GM19463 (cell line): ENCODE data around the gene ZBTB39.
A peak's percentile ranks its signal among the peaks of the same experiment; 100 is the strongest.
"Not testable (repeated sequence)": the region's sequence is repeated elsewhere in the genome, so short reads cannot be mapped to it uniquely, and the experiment has no call there.

Experiments used
- ATAC-seq: cut with Tn5 transposase; IDR thresholded peaks from one replicate; pipeline ENCODE4 v1.9.1; 2021; ENCODE audit warnings: mild to moderate bottlenecking, moderate library complexity; ENCODE audit not compliant: unreplicated experiment

ZBTB39 gene

GRCh38 chr12:57031138-57031725 lies 24.9 kb upstream of the ZBTB39 start:
- no peak for ATAC-seq

GRCh38 chr12:57029457-57029856 lies 23.1 kb upstream of the ZBTB39 start:
- no peak for ATAC-seq

GRCh38 chr12:57027805-57028153 lies 21.4 kb upstream of the ZBTB39 start:
- ATAC-seq = no peak

- ATAC-seq = no peak
Measured at GRCh38 chr12:57027011-57027804, 20.9 kb upstream of the ZBTB39 start.

- no peak for ATAC-seq
Measured at GRCh38 chr12:57025196-57025595, 18.9 kb upstream of the ZBTB39 start.

GRCh38 chr12:57022324-57022723 lies 16.0 kb upstream of the ZBTB39 start:
- ATAC-seq = not testable (repeated sequence)

GRCh38 chr12:57019983-57020719 lies 13.8 kb upstream of the ZBTB39 start:
- ATAC-seq = no peak

GRCh38 chr12:57018906-57019305 lies 12.6 kb upstream of the ZBTB39 start:
- ATAC-seq = no peak

GRCh38 chr12:57018353-57018752 lies 12.0 kb upstream of the ZBTB39 start:
- not testable (repeated sequence) for ATAC-seq

- no peak for ATAC-seq
Measured at GRCh38 chr12:57016348-57016747, 10.0 kb upstream of the ZBTB39 start, which contains the start of gene TAC3. Gene TAC3 (minus strand): TSS chr12:57016529. CDS start chr12:57015797, 732 bp downstream.

- peak; percentile 77 for ATAC-seq
Measured at GRCh38 chr12:57012600-57013465, 6.5 kb upstream of the ZBTB39 start.

GRCh38 chr12:57011438-57012424 lies 5.4 kb upstream of the ZBTB39 start:
- ATAC-seq = peak; percentile 61

GRCh38 chr12:57010627-57011247 lies 4.4 kb upstream of the ZBTB39 start:
- no peak for ATAC-seq

GRCh38 chr12:57009949-57010626 lies 3.7 kb upstream of the ZBTB39 start:
- ATAC-seq = no peak

GRCh38 chr12:57008178-57008577 lies 1.8 kb upstream of the ZBTB39 start:
- no peak for ATAC-seq

GRCh38 chr12:57006809-57007475 lies 596 bp upstream of the ZBTB39 start:
- ATAC-seq = no peak

GRCh38 chr12:57004651-57005050 lies 1.7 kb downstream of the ZBTB39 start:
- no peak for ATAC-seq

- ATAC-seq = no peak
Measured at GRCh38 chr12:57003395-57003794, 3.0 kb downstream of the ZBTB39 start.
